CD4-positive, alpha-beta T cell treated with Interleukin-6 at 100 ng/mL for 8 hours (primary cell): ENCODE results near the gene CYP2R1.
"Not testable (repeated sequence)": the region's sequence is repeated elsewhere in the genome, so short reads cannot be mapped to it uniquely, and the experiment has no call there.

Experiments used
- DNase-seq: peaks from one replicate; pipeline ENCODE4 v3.0.0-alpha.2; 2020; ENCODE audit warnings: mixed read lengths, low spot score

Gene CYP2R1

GRCh38 chr11:14892577-14892976 is 546 bp upstream of the CYP2R1 start:
- no peak for DNase-seq

GRCh38 chr11:14891143-14892035 is 642 bp downstream of the CYP2R1 start:
- DNase-seq = peak; percentile 86

DNA sequence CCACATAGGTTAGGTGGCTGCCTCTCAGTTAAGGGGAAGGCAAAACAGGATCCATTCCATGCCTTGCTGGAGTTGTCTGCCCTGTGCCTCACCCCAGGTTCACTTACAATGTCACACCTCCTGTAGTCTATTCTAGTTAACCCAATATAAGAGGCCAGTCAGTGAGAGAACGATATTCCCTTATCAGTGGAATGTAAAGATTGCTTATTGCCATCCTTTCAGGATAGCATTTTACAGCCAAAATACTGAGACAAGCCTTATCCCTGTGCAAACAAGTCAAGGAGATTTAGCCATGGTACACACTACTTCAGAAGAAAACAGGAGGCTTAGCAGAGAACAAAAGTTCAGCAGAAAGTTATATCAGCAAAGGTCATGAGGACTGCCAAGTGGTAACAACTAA is 5.5 kb downstream of the CYP2R1 start:
- no peak for DNase-seq

- no peak for DNase-seq
Measured at GRCh38 chr11:14884667-14885273, 7.3 kb downstream of the CYP2R1 start.

DNA sequence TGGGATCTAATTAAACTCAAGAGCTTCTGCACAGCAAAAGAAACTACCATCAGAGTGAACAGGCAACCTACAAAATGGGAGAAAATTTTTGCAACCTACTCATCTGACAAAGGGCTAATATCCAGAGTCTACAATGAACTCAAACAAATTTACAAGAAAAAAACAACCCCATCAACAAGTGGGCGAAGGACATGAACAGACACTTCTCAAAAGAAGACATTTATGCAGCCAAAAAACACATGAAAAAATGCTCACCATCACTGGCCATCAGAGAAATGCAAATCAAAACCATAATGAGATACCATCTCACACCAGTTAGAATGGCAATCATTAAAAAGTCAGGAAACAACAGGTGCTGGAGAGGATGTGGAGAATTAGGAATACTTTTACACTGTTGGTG is 8.3 kb downstream of the CYP2R1 start:
- DNase-seq = not testable (repeated sequence)

DNA sequence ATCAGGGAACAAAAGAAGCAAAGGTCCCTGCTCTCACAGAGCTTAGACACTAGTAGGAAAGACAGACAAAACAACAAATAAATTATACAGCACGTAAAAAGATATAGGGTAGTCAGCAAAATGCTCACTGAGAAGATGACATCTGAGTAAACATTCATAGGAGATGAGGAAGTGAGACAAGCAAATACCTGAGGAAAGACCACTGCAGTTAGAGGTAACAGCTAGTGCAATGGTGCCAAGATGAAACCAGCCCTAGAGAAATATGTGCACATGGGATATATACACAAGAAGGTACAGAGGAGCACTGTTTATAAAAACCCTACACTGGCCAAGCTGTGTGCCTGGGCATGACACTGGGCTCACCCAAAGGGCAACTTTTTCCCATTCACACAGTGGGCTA is 9.8 kb downstream of the CYP2R1 start:
- no peak for DNase-seq

DNA sequence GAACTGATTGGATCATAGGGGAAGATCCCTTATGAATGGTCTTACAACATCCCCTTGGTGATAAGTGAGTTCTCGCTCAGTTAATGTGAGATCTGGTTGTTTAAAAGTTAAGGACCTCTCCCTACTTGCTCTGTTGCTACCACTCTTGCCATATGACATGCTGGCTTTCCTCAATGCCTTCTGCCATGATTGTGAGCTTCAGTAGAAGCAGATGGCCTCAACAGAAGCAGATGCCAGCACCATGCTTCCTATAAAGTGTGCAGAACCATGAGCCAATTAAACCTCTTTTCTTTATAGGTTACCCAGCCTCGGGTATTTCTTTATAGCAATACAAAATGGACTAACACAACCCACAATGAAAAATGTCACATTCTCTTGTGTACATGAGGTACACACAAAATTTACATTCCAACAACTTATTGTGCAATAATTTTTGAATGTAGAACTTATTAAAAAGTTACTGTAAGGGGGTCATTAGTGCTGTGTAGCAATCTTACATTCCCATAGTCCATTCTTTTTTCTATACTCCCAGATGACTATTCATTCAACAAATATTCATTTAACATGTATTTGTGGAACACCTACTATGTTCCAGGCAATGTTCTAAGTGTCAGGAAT is 10.3 kb downstream of the CYP2R1 start:
- DNase-seq = no peak

GRCh38 chr11:14875163-14875562 is 16.9 kb downstream of the CYP2R1 start:
- no peak for DNase-seq

DNA sequence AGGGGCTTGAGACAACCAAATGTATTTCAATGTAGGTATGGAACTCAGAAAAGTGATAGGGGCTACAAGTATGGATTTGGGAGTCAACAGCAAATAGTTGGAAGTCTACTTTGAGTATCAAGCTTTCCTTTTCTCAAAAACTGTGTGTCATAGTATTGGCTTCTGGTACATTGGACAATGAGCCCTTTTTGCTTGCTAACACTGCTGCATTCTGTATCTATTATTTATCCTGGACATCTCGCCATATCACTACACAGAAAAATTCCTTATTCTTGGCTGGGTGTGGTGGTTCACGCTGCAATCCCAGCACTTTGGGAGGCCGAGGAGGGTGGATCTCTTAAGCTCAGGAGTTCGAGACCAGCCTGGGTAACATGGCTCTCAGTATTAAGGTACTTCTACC is 18.4 kb downstream of the CYP2R1 start:
- no peak for DNase-seq

- no peak for DNase-seq
Measured at GRCh38 chr11:14872032-14872431, 20.0 kb downstream of the CYP2R1 start.

- DNase-seq = not testable (repeated sequence)
Measured at GRCh38 chr11:14863775-14864174, 28.3 kb downstream of the CYP2R1 start.

- no peak for DNase-seq
Measured at GRCh38 chr11:14861680-14862079, 30.4 kb downstream of the CYP2R1 start.

GRCh38 chr11:14860511-14860910 is 31.5 kb downstream of the CYP2R1 start:
- DNase-seq = no peak

DNA sequence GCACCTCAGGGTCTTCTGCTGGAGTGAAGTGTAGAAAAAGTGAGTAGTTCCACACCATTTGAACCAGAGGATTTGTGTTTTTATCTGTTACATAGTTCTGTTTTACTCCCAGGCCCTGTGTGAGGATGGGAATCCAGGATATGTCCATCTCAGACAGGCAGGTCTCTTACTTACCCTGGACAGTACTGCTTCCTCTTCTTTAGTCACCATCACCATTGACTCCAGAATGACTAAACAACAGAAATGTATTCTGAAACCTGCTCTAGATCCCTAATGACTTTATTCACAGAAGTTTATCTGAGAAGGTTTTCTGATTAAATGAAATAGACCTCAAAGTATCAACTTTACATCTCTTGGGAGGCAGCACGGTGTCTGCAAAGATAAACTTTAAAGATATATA is 33.6 kb downstream of the CYP2R1 start:
- no peak for DNase-seq

DNA sequence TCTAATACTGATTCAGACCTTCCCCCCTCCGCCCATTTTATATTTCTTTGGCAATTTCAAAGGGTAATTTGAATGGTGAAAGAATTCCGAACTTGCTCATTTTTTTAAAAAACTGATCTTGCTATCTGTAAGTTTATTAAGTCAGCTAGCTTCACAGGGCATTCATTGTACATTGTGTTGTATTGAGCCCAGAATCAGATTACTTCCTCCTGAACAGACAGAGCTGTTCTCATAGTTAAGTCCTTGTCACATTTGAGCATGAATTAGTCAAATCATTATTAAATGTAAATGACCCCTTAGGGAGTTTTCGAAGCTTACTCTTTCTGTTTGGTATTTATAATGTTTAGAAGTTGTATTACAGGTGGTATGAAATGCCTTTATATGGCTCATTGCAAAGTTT is 34.4 kb downstream of the CYP2R1 start:
- no peak for DNase-seq

DNA sequence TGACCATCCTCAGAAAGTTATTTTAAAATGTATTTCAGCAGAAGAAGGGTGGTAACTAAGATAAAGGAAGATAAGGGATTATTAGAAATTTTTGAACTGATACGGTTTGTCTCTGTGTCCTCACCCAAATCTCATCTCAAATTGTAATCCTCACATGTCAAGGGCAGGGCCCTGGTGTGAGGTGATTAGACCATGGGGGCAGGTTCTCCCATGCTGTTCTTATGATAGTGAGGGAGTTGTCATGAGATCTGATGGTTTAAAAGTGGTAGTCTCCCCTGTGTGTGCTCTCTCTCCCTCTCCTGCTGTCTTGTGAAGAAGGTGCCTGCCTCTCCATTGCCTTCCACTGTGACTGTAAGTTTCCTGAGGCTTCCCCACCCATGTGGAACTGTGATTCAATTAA is 36.1 kb downstream of the CYP2R1 start:
- DNase-seq = no peak

DNA sequence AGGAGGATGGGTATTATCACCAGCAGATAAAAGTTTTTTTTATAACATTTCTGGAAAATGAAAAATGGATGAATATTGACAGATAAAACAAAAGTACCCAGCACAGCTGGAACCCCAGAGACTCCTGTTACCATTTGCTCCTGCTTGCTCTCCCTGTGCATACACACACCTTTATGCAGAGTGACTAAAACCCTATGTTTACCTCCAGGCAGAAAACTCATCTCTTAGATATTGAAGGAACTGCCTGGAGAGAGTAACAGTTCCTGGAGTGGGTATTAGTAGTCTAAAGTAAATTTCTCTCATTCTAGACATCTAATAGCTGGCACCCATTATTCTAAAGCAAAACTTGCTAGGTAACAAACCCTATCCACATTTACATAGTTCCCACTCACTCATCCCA is 38.0 kb downstream of the CYP2R1 start:
- no peak for DNase-seq

DNA sequence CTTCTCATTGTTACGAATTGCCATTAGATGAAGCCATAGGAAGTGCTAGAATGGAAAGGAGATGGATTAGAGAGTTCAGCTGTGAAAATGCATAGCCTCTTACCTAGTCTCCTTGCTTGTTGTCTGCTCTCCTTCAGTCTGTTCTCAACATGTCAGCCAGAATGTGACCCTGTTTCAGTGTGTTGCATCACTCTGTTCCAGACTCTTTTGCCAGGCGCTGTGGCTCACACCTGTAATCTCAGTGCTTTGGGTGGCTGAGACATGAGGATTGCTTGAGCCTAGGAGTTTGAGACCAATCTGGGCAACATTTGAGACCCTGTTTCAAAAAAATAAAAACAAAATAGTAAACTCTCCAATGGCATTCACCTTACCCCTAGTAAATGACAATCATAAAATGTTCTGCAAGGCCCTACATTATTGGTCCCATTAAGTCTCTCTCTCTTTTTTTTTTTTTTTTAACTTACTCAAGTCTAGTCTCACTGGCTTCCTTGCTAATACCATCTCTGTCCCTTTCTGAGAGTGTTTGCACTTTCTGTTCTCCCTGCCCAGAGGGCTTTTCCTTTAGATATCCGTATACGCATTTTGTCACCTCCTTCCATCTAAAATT is 39.4 kb downstream of the CYP2R1 start:
- DNase-seq = no peak

GRCh38 chr11:14842002-14842401 is 50.0 kb downstream of the CYP2R1 start:
- no peak for DNase-seq

GRCh38 chr11:14835496-14836492 is 56.2 kb downstream of the CYP2R1 start:
- DNase-seq = no peak
